GM12801 (cell line): ENCODE data around the gene MSANTD4.

Experiments used
- TF ChIP-seq, protein P1 (sequence below): IDR thresholded peaks from one replicate; pipeline ENCODE4 v1.5.1; 2011; ENCODE audit warnings: control low read depth; ENCODE audit not compliant: insufficient read length; ENCODE audit errors: extremely low read depth

Gene MSANTD4

DNA sequence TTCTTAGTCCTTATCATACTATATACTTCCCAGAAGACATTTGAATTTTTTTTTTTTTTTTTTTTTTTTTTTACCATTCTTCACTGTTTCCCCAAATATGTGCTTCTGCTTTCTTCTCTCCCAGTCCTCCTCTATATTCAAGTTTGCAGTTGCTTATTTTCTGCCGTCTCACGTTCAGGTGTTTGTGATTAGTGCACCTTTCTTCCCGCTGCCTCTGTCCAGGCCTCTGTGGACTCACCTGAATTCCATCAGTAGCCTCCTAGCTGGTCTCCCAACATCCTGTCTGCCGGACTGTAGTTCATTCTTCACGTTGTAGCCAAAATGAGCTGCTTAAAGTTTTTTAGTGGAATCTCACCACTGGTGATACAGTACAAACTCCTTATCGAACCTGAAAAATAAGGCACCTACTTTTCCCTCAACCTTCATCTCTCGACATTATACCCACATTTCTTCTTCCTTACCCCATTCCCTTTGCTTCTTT is 795 bp upstream of the MSANTD4 start:
- TF ChIP-seq, protein P1, sequence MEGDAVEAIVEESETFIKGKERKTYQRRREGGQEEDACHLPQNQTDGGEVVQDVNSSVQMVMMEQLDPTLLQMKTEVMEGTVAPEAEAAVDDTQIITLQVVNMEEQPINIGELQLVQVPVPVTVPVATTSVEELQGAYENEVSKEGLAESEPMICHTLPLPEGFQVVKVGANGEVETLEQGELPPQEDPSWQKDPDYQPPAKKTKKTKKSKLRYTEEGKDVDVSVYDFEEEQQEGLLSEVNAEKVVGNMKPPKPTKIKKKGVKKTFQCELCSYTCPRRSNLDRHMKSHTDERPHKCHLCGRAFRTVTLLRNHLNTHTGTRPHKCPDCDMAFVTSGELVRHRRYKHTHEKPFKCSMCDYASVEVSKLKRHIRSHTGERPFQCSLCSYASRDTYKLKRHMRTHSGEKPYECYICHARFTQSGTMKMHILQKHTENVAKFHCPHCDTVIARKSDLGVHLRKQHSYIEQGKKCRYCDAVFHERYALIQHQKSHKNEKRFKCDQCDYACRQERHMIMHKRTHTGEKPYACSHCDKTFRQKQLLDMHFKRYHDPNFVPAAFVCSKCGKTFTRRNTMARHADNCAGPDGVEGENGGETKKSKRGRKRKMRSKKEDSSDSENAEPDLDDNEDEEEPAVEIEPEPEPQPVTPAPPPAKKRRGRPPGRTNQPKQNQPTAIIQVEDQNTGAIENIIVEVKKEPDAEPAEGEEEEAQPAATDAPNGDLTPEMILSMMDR, result no peak

DNA sequence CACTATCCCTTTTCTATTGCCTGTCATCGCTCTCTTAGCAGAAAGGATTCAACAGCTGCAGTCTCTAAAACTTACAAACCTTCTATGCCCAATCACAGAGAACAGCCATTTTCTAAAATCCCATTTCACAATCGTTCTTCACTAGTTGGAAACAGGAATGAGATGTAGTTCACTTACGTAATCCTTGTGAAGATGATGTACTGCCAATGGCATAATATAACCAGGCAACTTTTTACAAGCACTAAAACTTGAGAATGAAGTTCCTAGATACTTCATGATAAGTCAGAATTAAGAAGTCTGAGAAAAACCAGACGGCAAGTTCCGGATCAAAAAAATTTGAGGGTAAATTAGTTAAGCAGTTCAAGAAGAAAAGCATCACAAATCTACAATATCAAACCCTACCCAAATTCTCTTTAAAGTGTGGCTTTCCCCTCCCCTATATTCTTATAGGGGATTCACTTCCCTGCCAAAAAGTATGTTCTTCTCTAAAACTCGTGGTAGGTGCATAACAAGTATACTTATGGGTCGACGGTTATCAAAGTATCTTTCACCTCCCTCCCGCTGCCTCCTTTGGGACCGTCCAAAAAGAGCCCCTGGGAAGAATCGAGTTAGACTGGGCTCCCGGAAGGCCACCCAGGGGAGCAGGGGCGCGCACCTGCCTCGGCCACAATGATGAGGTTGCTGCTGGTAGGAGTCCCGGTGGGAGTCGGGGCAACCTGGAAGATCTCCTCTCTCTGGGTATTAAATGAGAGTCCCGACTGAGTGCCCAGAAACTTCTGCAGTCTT is 666 bp downstream of the MSANTD4 start:
- TF ChIP-seq, protein P1, result no peak

DNA sequence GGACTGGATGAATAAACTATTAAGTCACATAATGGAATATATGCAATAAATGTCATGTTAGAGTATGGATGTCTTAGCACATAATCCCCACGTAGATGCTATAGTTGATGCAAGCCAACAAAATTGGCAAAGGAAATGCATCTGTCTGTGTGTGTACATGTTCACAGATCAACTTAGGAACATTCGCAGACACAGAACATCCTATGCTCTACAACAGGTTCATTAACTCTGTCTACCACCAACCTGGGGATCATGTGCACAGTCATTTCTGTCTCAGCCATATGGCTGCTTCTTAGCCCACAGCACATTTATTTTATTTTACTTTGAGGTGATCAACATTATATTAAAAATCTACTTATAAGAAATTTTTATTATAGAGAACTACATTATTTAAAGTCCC is 4.9 kb downstream of the MSANTD4 start:
- TF ChIP-seq, protein P1, result no peak

DNA sequence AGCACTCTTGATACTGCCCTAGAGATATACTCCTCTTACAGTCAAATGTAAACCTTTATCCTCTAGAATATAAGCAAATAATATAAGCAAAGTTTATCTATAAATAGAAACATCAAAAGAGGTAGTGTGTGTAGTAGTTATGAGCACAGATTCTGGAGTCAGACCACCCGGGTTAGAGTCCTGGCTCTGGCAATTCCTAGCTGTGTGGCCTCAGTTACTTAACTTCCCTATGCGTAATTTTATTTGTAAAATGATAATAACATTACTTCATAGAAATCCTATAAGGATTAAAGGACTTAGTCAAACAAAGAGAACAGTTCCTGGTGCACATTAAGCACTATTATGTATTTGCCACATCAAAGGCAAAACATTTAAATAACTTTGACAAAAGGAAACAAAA is 7.0 kb downstream of the MSANTD4 start:
- TF ChIP-seq, protein P1, result no peak

DNA sequence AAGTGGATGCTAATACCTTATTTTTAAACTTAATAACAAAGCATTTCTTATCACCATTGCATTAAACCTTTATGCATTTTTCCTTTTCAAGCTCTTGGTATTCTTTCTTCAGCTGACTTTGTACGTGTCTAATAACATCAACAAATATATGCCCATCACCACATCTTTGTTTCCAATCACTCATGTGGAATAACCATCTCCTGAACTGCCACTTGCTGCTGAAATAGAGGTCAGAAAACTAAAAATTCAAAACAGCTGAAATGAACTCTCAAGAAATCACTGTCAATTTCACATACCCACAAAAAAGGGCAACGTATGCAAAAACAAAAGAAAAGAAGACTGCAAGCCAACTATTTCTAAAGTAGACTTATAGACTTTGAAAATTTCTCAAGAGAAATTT is 7.4 kb downstream of the MSANTD4 start:
- TF ChIP-seq, protein P1, result no peak

DNA sequence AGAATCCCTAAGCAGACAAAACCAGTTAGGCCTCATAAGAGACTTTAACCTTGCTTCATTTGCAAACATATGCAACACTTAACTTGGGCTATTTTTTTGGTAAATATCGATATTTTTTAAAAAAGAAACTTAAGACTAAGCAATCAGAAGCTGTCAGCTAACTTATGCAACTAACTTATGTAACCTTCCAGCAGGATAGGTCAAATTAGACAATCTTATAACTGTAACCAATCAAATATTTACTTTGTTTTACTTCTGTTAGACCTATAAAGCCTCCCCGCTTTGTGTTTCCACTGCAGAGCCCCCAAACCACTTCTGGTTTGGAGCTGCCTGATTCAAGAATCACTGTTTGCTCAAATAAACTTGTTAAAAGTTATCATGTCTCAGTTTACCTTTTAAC is 8.0 kb downstream of the MSANTD4 start:
- TF ChIP-seq, protein P1, result no peak

DNA sequence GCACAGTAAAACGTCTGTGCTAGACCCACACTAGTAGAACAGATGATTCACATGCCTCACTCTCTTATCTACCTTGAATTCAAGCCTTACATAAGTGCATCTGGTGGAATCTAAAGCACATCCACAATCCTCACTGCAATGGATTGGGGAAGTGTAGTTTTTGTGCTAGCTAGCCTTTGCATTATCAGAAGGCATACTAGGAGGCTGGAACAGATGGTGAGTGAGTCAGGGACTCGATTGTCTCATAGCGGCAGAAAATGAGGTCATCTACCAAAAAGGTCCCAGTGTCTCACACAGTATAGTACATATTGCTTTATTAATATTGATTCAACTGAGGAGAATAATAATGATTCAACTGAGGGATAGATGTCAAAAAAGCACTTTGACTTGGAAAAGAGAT is 9.3 kb downstream of the MSANTD4 start:
- TF ChIP-seq, protein P1, result no peak
